Activated CD4-positive, CD25-positive, alpha-beta regulatory T cell treated with anti-CD3 and anti-CD28 coated beads, Interleukin-2, amount 50 U/mL, for 72 hours (primary cell): ENCODE measurements around the gene MS4A4E.
A peak's percentile ranks its signal among the peaks of the same experiment; 100 is the strongest.
"Not testable (repeated sequence)": the region's sequence is repeated elsewhere in the genome, so short reads cannot be mapped to it uniquely, and the experiment has no call there.

Source experiments
- DNase-seq: peaks from one replicate; pipeline ENCODE4 v3.0.0; 2021

Gene MS4A4E

GRCh38 chr11:60221181-60221580 lies 21.8 kb downstream of the MS4A4E start:
- no peak for DNase-seq

- DNase-seq, result no peak
These were observed 28.6 kb downstream of the MS4A4E start for GRCh38 chr11:60214386-60214785.

GRCh38 chr11:60211206-60211605 lies 31.7 kb downstream of the MS4A4E start:
- no peak for DNase-seq

GRCh38 chr11:60209977-60210376 lies 33.0 kb downstream of the MS4A4E start:
- no peak for DNase-seq

- no peak for DNase-seq
These were observed 34.0 kb downstream of the MS4A4E start for GRCh38 chr11:60208951-60209350.

- no peak for DNase-seq
These were observed 34.6 kb downstream of the MS4A4E start for GRCh38 chr11:60208146-60208895.

GRCh38 chr11:60206616-60207015 lies 36.3 kb downstream of the MS4A4E start:
- DNase-seq, result no peak

GRCh38 chr11:60204922-60205321 lies 38.0 kb downstream of the MS4A4E start:
- no peak for DNase-seq

GRCh38 chr11:60201334-60201733 lies 41.6 kb downstream of the MS4A4E start:
- not testable (repeated sequence) for DNase-seq

GRCh38 chr11:60197442-60197841 lies 45.5 kb downstream of the MS4A4E start:
- no peak for DNase-seq

- DNase-seq, result no peak
These were observed 47.0 kb downstream of the MS4A4E start for GRCh38 chr11:60195923-60196368.

GRCh38 chr11:60194511-60194910 lies 48.4 kb downstream of the MS4A4E start:
- DNase-seq, result no peak

- peak; percentile 57 for DNase-seq
These were observed 49.1 kb downstream of the MS4A4E start for GRCh38 chr11:60193687-60194433.

- not testable (repeated sequence) for DNase-seq
These were observed 50.4 kb downstream of the MS4A4E start for GRCh38 chr11:60192564-60192963.

- not testable (repeated sequence) for DNase-seq
These were observed 54.5 kb downstream of the MS4A4E start for GRCh38 chr11:60188481-60188880.

GRCh38 chr11:60186128-60186527 lies 56.8 kb downstream of the MS4A4E start:
- not testable (repeated sequence) for DNase-seq

GRCh38 chr11:60185512-60185827 lies 57.5 kb downstream of the MS4A4E start:
- DNase-seq, result not testable (repeated sequence)

- DNase-seq, result no peak
These were observed 58.0 kb downstream of the MS4A4E start for GRCh38 chr11:60184824-60185511.

- no peak for DNase-seq
These were observed 59.2 kb downstream of the MS4A4E start for GRCh38 chr11:60183591-60184205.

GRCh38 chr11:60182541-60183330 lies 60.2 kb downstream of the MS4A4E start, which contains the start of gene MS4A6A:
MS4A6A (minus strand) TSS chr11:60183083; CDS start chr11:60181727, 1,356 bp downstream.
- DNase-seq, result no peak

GRCh38 chr11:60175860-60176275 lies 67.1 kb downstream of the MS4A4E start:
- DNase-seq, result no peak

GRCh38 chr11:60172011-60172410 lies 70.9 kb downstream of the MS4A4E start:
- DNase-seq, result no peak
